GM12878 (cell line): ENCODE data around the gene PYGM. TPM values are rescaled to one million over a fixed set of nuclear protein-coding genes. Genes with fewer than 3 reads are reported as not detected.
A peak's percentile ranks its signal among the peaks of the same experiment; 100 is the strongest.

Experiments
- ATAC-seq: fragments of 200-7000 bp; cut with Tn5 transposase; 3 replicates; pipeline ENCODE4 v1.9.1; 2020; ENCODE audit warnings: mild to moderate bottlenecking, moderate library complexity
- Bru-seq: library from RNA; stranded (reverse); fragments of 400-500 nt; gene quantifications from one replicate; lab custom pipeline; 2021; lab: Mats Ljungman, UMichigan
- BruChase-seq, 2 experiments: library from RNA; stranded (reverse); fragments of 400-500 nt; gene quantifications; one replicate each; lab custom pipeline; 2021; lab: Mats Ljungman, UMichigan
- BruUV-seq: library from RNA; stranded (reverse); fragments of 400-500 nt; replicated peaks from 2 replicates; lab custom pipeline; 2021; lab: Mats Ljungman, UMichigan
- CTCF ChIA-PET: fragments of 300-600 bp; sonication (Branson Sonifier 250); formaldehyde crosslinking; extraction: SDS; loops from one replicate; lab custom pipeline; 2021; ENCODE audit warnings: inconsistent platforms; lab: Yijun Ruan, JAX
- POLR2A ChIA-PET: fragments of 350-600 bp; formaldehyde crosslinking; extraction: SDS; loops from one replicate; lab custom pipeline; 2021; ENCODE audit warnings: inconsistent platforms; lab: Charles Lee
- RAD21 ChIA-PET: fragments of 300-600 bp; sonication (Branson Sonifier 250); formaldehyde crosslinking; loops from one replicate; lab custom pipeline; 2023; ENCODE audit warnings: antibody characterized with exemption; ENCODE audit not compliant: unreplicated experiment; lab: Charles Lee
- SMC1A ChIA-PET: fragments of 300-600 bp; sonication (Branson Sonifier 250); formaldehyde crosslinking; loops from one replicate; lab custom pipeline; 2023; ENCODE audit not compliant: unreplicated experiment, uncharacterized antibody; lab: Charles Lee
- DNase-seq: peaks from one replicate; pipeline ENCODE4 v3.0.0-alpha.2; 2011; ENCODE audit warnings: low read depth, low spot score
- FAIRE-seq: peaks from 3 replicates; lab custom pipeline; 2011; peaks lifted over from hg19 to GRCh38; lab: Jason Lieb, UNC
- H2AFZ ChIP-seq: 2 replicates; pipeline ENCODE4 v1.6.0; 2011; ENCODE audit warnings: low read depth, low read length, control low read depth; ENCODE audit not compliant: control insufficient read depth
- H3K27ac ChIP-seq: 2 replicates; pipeline ENCODE4 v1.5.1; 2011; ENCODE audit warnings: control low read depth; ENCODE audit not compliant: control insufficient read depth, insufficient read depth
- H3K27me3 ChIP-seq, 2 experiments: replicated peaks in 1 of 2; 2 replicates each; pipeline versions ENCODE4 v1.6.0 to v1.6.1; 2011; ENCODE audit warnings: low read length in 1 of 2; ENCODE audit not compliant: control insufficient read depth in 2 of 2, insufficient read depth in 2 of 2
- H3K36me3 ChIP-seq, 2 experiments: 2 replicates each; pipeline ENCODE4 v1.5.1; 2011; ENCODE audit warnings: low read length in 1 of 2; ENCODE audit not compliant: control insufficient read depth in 2 of 2, insufficient read depth in 2 of 2
- H3K4me1 ChIP-seq: 2 replicates; pipeline ENCODE4 v1.6.1; 2011; ENCODE audit warnings: mild to moderate bottlenecking, low read length, moderate library complexity, mixed read lengths; ENCODE audit not compliant: control insufficient read depth, insufficient read depth
- H3K4me2 ChIP-seq: 2 replicates; pipeline ENCODE4 v1.6.0; 2011; ENCODE audit warnings: control low read depth; ENCODE audit not compliant: control insufficient read depth, insufficient read depth
- H3K4me3 ChIP-seq: fragments of 200-600 bp; sonication (generic); 2 replicates; pipeline ENCODE4 v1.5.1; 2016
- H3K79me2 ChIP-seq: 2 replicates; pipeline ENCODE4 v1.6.0; 2011; ENCODE audit warnings: low read length; ENCODE audit not compliant: control insufficient read depth, insufficient read depth
- H3K9ac ChIP-seq: 2 replicates; pipeline ENCODE4 v1.8.0; 2011; ENCODE audit warnings: low read length, control low read depth, mixed read lengths; ENCODE audit not compliant: control insufficient read depth, insufficient read depth
- H3K9me3 ChIP-seq: replicated peaks from 3 replicates; pipeline ENCODE4 v1.5.1; 2011; ENCODE audit warnings: mild to moderate bottlenecking, low read length; ENCODE audit not compliant: control insufficient read depth, insufficient read depth
- H4K20me1 ChIP-seq: 2 replicates; pipeline ENCODE4 v1.6.0; 2011; ENCODE audit not compliant: control insufficient read depth, insufficient read depth
- CHD4 ChIP-seq: fragments of 200-600 bp; sonication (generic); IDR thresholded peaks from 2 replicates; pipeline ENCODE4 v1.6.1; 2016; ENCODE audit warnings: mild to moderate bottlenecking
- MXI1 ChIP-seq: fragments of 150-350 bp; IDR thresholded peaks from 2 replicates; pipeline ENCODE4 v1.6.1; 2011; ENCODE audit warnings: low read depth, mild to moderate bottlenecking, inconsistent platforms, low read length, improper control_type of control experiment
- PML ChIP-seq: IDR thresholded peaks from 2 replicates; pipeline ENCODE4 v1.6.1; 2012; ENCODE audit warnings: low read length, inconsistent platforms
- POLR2A ChIP-seq: IDR thresholded peaks from 2 replicates; pipeline ENCODE4 v1.6.1; 2011; ENCODE audit warnings: low read depth, mild to moderate bottlenecking, low read length
- POLR2AphosphoS5 ChIP-seq: IDR thresholded peaks from 2 replicates; pipeline ENCODE4 v1.6.1; 2011; ENCODE audit warnings: mild to moderate bottlenecking, low read length, inconsistent platforms
- RAD51 ChIP-seq: fragments of 450-650 bp; IDR thresholded peaks from 2 replicates; pipeline ENCODE4 v1.6.1; 2016; ENCODE audit warnings: moderate library complexity, mild to moderate bottlenecking, inconsistent platforms
- RCOR1 ChIP-seq: conservative IDR thresholded peaks from 2 replicates; pipeline ENCODE4 v1.6.1; 2012; ENCODE audit warnings: low read depth, low read length, improper control_type of control experiment
- SPI1 ChIP-seq: IDR thresholded peaks from 2 replicates; pipeline ENCODE4 v1.6.1; 2011; ENCODE audit warnings: low read depth, mild to moderate bottlenecking, low read length, moderate library complexity, borderline replicate concordance; ENCODE audit not compliant: insufficient read depth
- TARDBP ChIP-seq: IDR thresholded peaks from 2 replicates; pipeline ENCODE4 v1.6.1; 2016; ENCODE audit warnings: borderline replicate concordance
- WGBS: methylation state at CpG from one replicate; pipeline ENCODE4 v1.1.6; 2016; ENCODE audit warnings: low lambda C conversion rate; ENCODE audit not compliant: insufficient replicate concordance, insufficient coverage; ENCODE audit errors: missing lambda C conversion rate; 5-methylcytosine and 5-hydroxymethylcytosine counted together
- in situ Hi-C: fragments of 300-500 bp; cut with MboI; formaldehyde crosslinking; loops from 9 replicates; pipeline ENCODE4 v1.14.3; 2018; ENCODE audit warnings: mixed read lengths
- intact Hi-C: fragments of 100-400 bp; cut with micrococcal nuclease; formaldehyde crosslinking; loops from one replicate; pipeline ENCODE4 v1.14.2; 2022; ENCODE audit not compliant: unreplicated experiment
- long read RNA-seq, 2 experiments: library from polyadenylated mRNA; unstranded; transcript quantifications; one replicate each; pipeline ENCODE4 v2.0.0, GENCODE V29; 2019 to 2020
- polyA minus RNA-seq, 3 experiments: library from RNA; depleted of rRNA, polyadenylated mRNA; stranded (reverse); fragments of >200 nt; gene quantifications; 2 replicates each; pipeline ENCODE4 v1.2.3, GENCODE V29; 2011
- polyA plus RNA-seq, 11 experiments: library from polyadenylated mRNA; depleted of rRNA in 4 of 11; unstranded in 6 of 11; stranded (reverse) in 5 of 11; fragments of >200 nt; fragmentation: Nextera tagmentation in 4 of 11; fragmentation: Illumina TruSeq in 1 of 11; extraction: Ambion mirVana in 4 of 11; extraction: Trizol in 1 of 11; gene quantifications; 1 replicate in 1 of 11; 2 replicates in 10 of 11; pipeline versions ENCODE4 v1.2.1 to v1.2.3, GENCODE V29; 2011 to 2016; ENCODE audit warnings: inconsistent platforms in 2 of 11, missing spikeins in 2 of 11, low read depth in 1 of 11
- total RNA-seq, 4 experiments: library from RNA; depleted of rRNA in 3 of 4; stranded (reverse); fragments of >200 nt in 3 of 4; fragmentation: Illumina TruSeq in 1 of 4; extraction: Trizol in 1 of 4; gene quantifications; 2 replicates each; pipeline versions ENCODE4 v1.2.1 to v1.2.3, GENCODE V29; 2013 to 2021
- TF ChIP-seq, protein P1 (sequence below): fragments of 450-650 bp; IDR thresholded peaks from 2 replicates; pipeline ENCODE4 v1.6.1; 2017; ENCODE audit warnings: mild to moderate bottlenecking
- TF ChIP-seq, protein P2 (sequence below): IDR thresholded peaks from 2 replicates; pipeline ENCODE4 v1.6.1; 2012; ENCODE audit warnings: low read depth, low read length, improper control_type of control experiment
- TF ChIP-seq, protein P3 (sequence below): fragments of 450-650 bp; IDR thresholded peaks from 2 replicates; pipeline ENCODE4 v1.6.1; 2017; ENCODE audit warnings: low read depth, mild to moderate bottlenecking, moderate library complexity

Gene PYGM
- total RNA-seq (2013; cell fraction: nucleolus; rRNA removed): 2.2 and 3.1 TPM in 2 replicates
- total RNA-seq (2014; rRNA removed): 0.27 and 0.34 TPM in 2 replicates
- total RNA-seq (2014; rRNA removed; fragmentation: Illumina TruSeq; extraction: Trizol): 0.23 and 0.27 TPM in 2 replicates
- total RNA-seq (2021): 0.28 and 0.35 TPM in 2 replicates
- polyA plus RNA-seq (2011; ENCODE audit: low read depth): 0.42 TPM
- polyA plus RNA-seq (2011; rRNA removed): 0.32 and 0.33 TPM in 2 replicates
- polyA plus RNA-seq (2011; cell fraction: cytosol; rRNA removed): 0.19 and 0.20 TPM in 2 replicates
- polyA plus RNA-seq (2011; cell fraction: nucleus; rRNA removed): 1.1 and 1.4 TPM in 2 replicates
- polyA plus RNA-seq (2012): 0.80 and 0.88 TPM in 2 replicates
- 0.19 TPM in 1 of 2 replicates, not detected in the other for polyA plus RNA-seq (2014; fragmentation: Illumina TruSeq; extraction: Trizol)
- polyA plus RNA-seq (2014; fragmentation: Nextera tagmentation; extraction: Ambion mirVana): under 1 TPM; 0.04 to 0.08 TPM
- polyA plus RNA-seq (2014; rRNA removed): 0.61 and 3.7 TPM in 2 replicates
- polyA plus RNA-seq (2016; fragmentation: Nextera tagmentation; extraction: Ambion mirVana): under 1 TPM in 1 of 2 experiments, not detected in 1; 0.04 TPM
- 0.72 and 0.95 TPM in 2 replicates for polyA minus RNA-seq (2011; rRNA and poly(A)+ RNA removed)
- not detected in 2 replicates for polyA minus RNA-seq (2011; cell fraction: cytosol; rRNA and poly(A)+ RNA removed)
- 0.48 and 2.0 TPM in 2 replicates for polyA minus RNA-seq (2011; cell fraction: nucleus; rRNA and poly(A)+ RNA removed)
- percentile 40 among the genes with signal in this experiment for Bru-seq, nascent RNA
- percentile 53 among the genes with signal in this experiment for BruChase-seq, experiment 1, labeled RNA remaining after a 6-hour chase
- BruChase-seq, experiment 2, labeled RNA remaining after a 2-hour chase: percentile 53 among the genes with signal in this experiment
- long read RNA-seq, experiment 1: 0 reads
- long read RNA-seq, experiment 2: 0 reads

DNA sequence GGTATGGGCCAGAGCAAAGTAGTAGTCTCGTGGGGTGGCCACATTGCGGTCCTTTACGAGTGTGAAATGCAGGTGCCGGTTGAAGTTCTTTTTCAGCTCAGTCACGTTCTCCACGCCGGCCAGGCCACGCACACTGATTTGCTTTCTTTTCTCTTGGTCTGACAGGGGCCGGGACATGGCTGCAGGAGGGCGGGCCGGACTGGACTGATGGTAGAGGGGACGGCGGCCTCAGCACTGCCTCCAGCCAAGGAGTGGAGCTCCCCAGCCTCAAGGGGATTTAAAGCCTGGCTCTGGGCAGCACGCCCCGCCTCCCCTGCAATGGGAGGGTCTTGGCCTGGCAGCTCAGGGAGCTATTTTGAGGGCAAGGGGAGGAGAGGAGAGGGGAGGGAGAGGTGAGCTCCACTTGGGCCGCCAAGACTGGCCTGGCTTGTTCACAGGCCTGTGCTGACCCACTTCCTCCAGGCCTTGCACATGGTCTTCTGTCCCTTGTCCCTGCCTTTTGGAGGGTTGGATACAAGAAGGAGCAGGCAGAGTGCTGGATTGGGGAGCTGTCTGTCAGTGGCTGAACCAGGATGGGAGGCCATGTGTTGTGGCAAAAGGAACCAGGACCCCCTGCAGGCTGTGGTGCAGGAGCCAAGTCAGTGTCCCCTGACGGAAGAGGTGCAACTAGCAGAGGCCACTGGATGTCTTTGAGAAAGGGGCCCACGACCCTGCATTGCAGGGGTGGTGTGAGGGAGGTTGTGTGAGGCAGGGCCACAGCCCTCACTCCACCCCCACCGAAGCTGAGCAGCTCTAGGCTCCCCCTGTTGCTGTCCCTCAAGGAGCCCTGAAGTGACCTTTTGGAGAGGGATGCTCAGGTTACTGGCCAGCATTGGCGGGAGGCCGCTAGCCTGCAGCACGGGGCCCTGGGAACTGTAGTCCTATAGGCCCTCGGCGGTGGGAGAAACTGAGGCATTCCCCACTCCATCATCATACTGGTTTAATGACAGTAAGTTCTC lies at the start of gene PYGM:
Gene PYGM (minus strand): TSS at position 253 of the 998 bp plus-strand sequence. CDS start 76 bp downstream, at position 177.
- TF ChIP-seq, protein P1, sequence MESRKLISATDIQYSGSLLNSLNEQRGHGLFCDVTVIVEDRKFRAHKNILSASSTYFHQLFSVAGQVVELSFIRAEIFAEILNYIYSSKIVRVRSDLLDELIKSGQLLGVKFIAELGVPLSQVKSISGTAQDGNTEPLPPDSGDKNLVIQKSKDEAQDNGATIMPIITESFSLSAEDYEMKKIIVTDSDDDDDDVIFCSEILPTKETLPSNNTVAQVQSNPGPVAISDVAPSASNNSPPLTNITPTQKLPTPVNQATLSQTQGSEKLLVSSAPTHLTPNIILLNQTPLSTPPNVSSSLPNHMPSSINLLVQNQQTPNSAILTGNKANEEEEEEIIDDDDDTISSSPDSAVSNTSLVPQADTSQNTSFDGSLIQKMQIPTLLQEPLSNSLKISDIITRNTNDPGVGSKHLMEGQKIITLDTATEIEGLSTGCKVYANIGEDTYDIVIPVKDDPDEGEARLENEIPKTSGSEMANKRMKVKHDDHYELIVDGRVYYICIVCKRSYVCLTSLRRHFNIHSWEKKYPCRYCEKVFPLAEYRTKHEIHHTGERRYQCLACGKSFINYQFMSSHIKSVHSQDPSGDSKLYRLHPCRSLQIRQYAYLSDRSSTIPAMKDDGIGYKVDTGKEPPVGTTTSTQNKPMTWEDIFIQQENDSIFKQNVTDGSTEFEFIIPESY: 0 out of 2 replicates have a peak, but pooled peaks have one; percentile 40
- TF ChIP-seq SPI1 (no peak), RAD51 (no peak), CHD4 (no peak), TARDBP (no peak), PML (no peak), POLR2A (peak; percentile 51; the same call in 1 of the 2 replicates), RCOR1 (no peak), POLR2AphosphoS5 (0 out of 2 replicates have a peak, but pooled peaks have one; percentile 12), MXI1 (no peak)
- TF ChIP-seq, protein P2, sequence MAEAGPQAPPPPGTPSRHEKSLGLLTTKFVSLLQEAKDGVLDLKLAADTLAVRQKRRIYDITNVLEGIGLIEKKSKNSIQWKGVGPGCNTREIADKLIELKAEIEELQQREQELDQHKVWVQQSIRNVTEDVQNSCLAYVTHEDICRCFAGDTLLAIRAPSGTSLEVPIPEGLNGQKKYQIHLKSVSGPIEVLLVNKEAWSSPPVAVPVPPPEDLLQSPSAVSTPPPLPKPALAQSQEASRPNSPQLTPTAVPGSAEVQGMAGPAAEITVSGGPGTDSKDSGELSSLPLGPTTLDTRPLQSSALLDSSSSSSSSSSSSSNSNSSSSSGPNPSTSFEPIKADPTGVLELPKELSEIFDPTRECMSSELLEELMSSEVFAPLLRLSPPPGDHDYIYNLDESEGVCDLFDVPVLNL: no peak
- TF ChIP-seq, protein P3, sequence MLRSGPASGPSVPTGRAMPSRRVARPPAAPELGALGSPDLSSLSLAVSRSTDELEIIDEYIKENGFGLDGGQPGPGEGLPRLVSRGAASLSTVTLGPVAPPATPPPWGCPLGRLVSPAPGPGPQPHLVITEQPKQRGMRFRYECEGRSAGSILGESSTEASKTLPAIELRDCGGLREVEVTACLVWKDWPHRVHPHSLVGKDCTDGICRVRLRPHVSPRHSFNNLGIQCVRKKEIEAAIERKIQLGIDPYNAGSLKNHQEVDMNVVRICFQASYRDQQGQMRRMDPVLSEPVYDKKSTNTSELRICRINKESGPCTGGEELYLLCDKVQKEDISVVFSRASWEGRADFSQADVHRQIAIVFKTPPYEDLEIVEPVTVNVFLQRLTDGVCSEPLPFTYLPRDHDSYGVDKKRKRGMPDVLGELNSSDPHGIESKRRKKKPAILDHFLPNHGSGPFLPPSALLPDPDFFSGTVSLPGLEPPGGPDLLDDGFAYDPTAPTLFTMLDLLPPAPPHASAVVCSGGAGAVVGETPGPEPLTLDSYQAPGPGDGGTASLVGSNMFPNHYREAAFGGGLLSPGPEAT: no peak
- TF ChIP-seq, all 136 proteins: peak for 3
- WGBS: 71% methylated on average over 21 of the region's 24 CpGs
- DNase-seq (no peak), FAIRE-seq (no peak), ATAC-seq (peak; percentile 8; the same call in 2 of the 3 replicates)
- no peak within 1 kb of the TSS for H2AFZ ChIP-seq
- no TSS peak for BruUV-seq
- no peak within 1 kb of the TSS for H3K9ac ChIP-seq
- H3K4me2 ChIP-seq: no peak within 1 kb of the TSS
- peaks cover 7% of the 10 kb centered on the region for H4K20me1 ChIP-seq
- RAD21 ChIA-PET: interaction anchor here (1.2 kb wide), 1 partner anchor 56 kb away, joined by 3 read pairs; no protein-coding TSS in a partner anchor
- no peaks in the 10 kb centered on the region for H3K79me2 ChIP-seq
- POLR2A ChIA-PET: interaction anchor here (0.7 to 1.8 kb wide), 2 partner anchors 12 to 247 kb away, joined by 4 to 6 read pairs; no protein-coding TSS in a partner anchor
- in situ Hi-C loops (no loop called here), intact Hi-C loops (no loop called here)
- H3K27me3 ChIP-seq: no peaks in the 10 kb centered on the region
- peaks cover 17% of the 10 kb centered on the region for H3K4me1 ChIP-seq
- CTCF ChIA-PET: interaction anchor here (0.7 to 1.5 kb wide), 6 partner anchors 10 to 109 kb away, joined by 3 to 8 read pairs (median 4); no protein-coding TSS in a partner anchor
- H3K36me3 ChIP-seq: peaks cover 10 to 12% of the 10 kb centered on the region in 2 experiments; a peak in 3 of 4 replicates
- H3K9me3 ChIP-seq: no peaks in the 10 kb centered on the region
- SMC1A ChIA-PET: interaction anchor here (1.2 to 1.7 kb wide), 2 partner anchors 11 to 16 kb away, joined by 4 to 5 read pairs; no protein-coding TSS in a partner anchor
- H3K4me3 ChIP-seq: no peak within 1 kb of the TSS
- H3K27ac ChIP-seq: no peak within 1 kb of the TSS
